NCI-H2196 treated with DMSO at 0.1 percent for 48 hours (cell line): Measurements from ENCODE around the gene DLG2.
"Not testable (repeated sequence)": the region's sequence is repeated elsewhere in the genome, so short reads cannot be mapped to it uniquely, and the experiment has no call there.

Experiments
- DNase-seq: peaks from one replicate; lab custom pipeline; 2025; ENCODE audit not compliant: unreplicated experiment; lab: John Stamatoyannopoulos, UW

The DLG2 gene

GRCh38 chr11:83629775-83630174, 1997.4 kb downstream of the DLG2 start:
- DNase-seq, result no peak

GRCh38 chr11:83628622-83629355, 1998.4 kb downstream of the DLG2 start:
- DNase-seq, result no peak

- no peak for DNase-seq
Measured at GRCh38 chr11:83625336-83625735, 2001.8 kb downstream of the DLG2 start.

- DNase-seq, result no peak
Measured at GRCh38 chr11:83617671-83618070, 2009.5 kb downstream of the DLG2 start.

- DNase-seq, result no peak
Measured at GRCh38 chr11:83613767-83614121, 2013.4 kb downstream of the DLG2 start.

- DNase-seq, result no peak
Measured at GRCh38 chr11:83612891-83613766, 2014.0 kb downstream of the DLG2 start.

- DNase-seq, result no peak
Measured at GRCh38 chr11:83611600-83611999, 2015.5 kb downstream of the DLG2 start.

- DNase-seq, result no peak
Measured at GRCh38 chr11:83611031-83611430, 2016.1 kb downstream of the DLG2 start.

- DNase-seq, result no peak
Measured at GRCh38 chr11:83609191-83609590, 2018.0 kb downstream of the DLG2 start.

GRCh38 chr11:83608571-83608970, 2018.6 kb downstream of the DLG2 start:
- DNase-seq, result no peak

GRCh38 chr11:83601914-83602527, 2025.1 kb downstream of the DLG2 start:
- DNase-seq, result no peak

- no peak for DNase-seq
Measured at GRCh38 chr11:83601201-83601913, 2025.8 kb downstream of the DLG2 start.

GRCh38 chr11:83600661-83601060, 2026.5 kb downstream of the DLG2 start:
- no peak for DNase-seq

- DNase-seq, result no peak
Measured at GRCh38 chr11:83599066-83599465, 2028.1 kb downstream of the DLG2 start.

GRCh38 chr11:83587797-83588196, 2039.3 kb downstream of the DLG2 start:
- not testable (repeated sequence) for DNase-seq

- no peak for DNase-seq
Measured at GRCh38 chr11:83583757-83584366, 2043.3 kb downstream of the DLG2 start.

- DNase-seq, result no peak
Measured at GRCh38 chr11:83574519-83574918, 2052.6 kb downstream of the DLG2 start.

GRCh38 chr11:83572581-83573496, 2054.3 kb downstream of the DLG2 start:
- no peak for DNase-seq

- no peak for DNase-seq
Measured at GRCh38 chr11:83571302-83571701, 2055.8 kb downstream of the DLG2 start.
